H1 (cell line): ENCODE measurements around the gene ANKDD1A.

ENCODE experiments used
- ATF3 ChIP-seq: IDR thresholded peaks from 2 replicates; pipeline ENCODE4 v1.6.1; 2011; ENCODE audit warnings: low read depth, mild to moderate bottlenecking, low read length; ENCODE audit not compliant: insufficient read depth
- CTCF ChIP-seq, 3 experiments: IDR thresholded peaks; 1 replicate in 2 of 3; 2 replicates in 1 of 3; pipeline versions ENCODE4 v1.5.1 to v1.6.1; 2011; ENCODE audit warnings: low read length in 3 of 3, mild to moderate bottlenecking in 3 of 3, inconsistent platforms in 2 of 3, low read depth in 1 of 3, moderate library complexity in 1 of 3; ENCODE audit not compliant: insufficient read depth in 1 of 3; ENCODE audit errors: control extremely low read depth in 1 of 3
- EP300 ChIP-seq, 2 experiments: IDR thresholded peaks; 1 replicate in 1 of 2; 2 replicates in 1 of 2; pipeline ENCODE4 v1.6.1; 2011 to 2012; ENCODE audit warnings: low read depth in 2 of 2, low read length in 2 of 2, mild to moderate bottlenecking in 2 of 2, borderline replicate concordance in 1 of 2, inconsistent platforms in 1 of 2, moderate library complexity in 1 of 2
- PHF8 ChIP-seq: fragments of 200-600 bp; sonication (generic); conservative IDR thresholded peaks from 2 replicates; pipeline ENCODE4 v1.7.1; 2012; ENCODE audit warnings: low read depth, mild to moderate bottlenecking, inconsistent platforms, low read length, moderate library complexity
- SP1 ChIP-seq: IDR thresholded peaks from 2 replicates; pipeline ENCODE4 v1.6.1; 2011; ENCODE audit warnings: low read depth, low read length

- no peak for TF ChIP-seq SP1
- no peak for TF ChIP-seq PHF8
- TF ChIP-seq ATF3, result no peak
- TF ChIP-seq EP300 (IDR thresholded peaks at IDR 0.05; ENCODE audit: borderline replicate concordance in 1 of 2, low read depth in 2 of 2, low read length in 2 of 2), result no peak
- TF ChIP-seq CTCF (IDR thresholded peaks at IDR 0.05; ENCODE audit: control extremely low read depth in 1 of 3, insufficient read depth in 1 of 3, low read depth in 1 of 3, low read length in 3 of 3), result no peak
These were observed 78.4 kb downstream of the ANKDD1A start for GRCh38 chr15:64990168-64990470.
